H1 (cell line): Measurements from ENCODE around the gene EMC10. TPM values are rescaled to one million over a fixed set of nuclear protein-coding genes. Genes with fewer than 3 reads are reported as not detected.

Experiments
- CTCF ChIA-PET: fragments of 300-600 bp; sonication (Branson Sonifier 250); formaldehyde crosslinking; loops from one replicate; lab custom pipeline; 2021; ENCODE audit not compliant: partially characterized antibody; lab: Charles Lee
- POLR2A ChIA-PET: fragments of 300-600 bp; sonication (Branson Sonifier 250); formaldehyde crosslinking; loops from one replicate; lab custom pipeline; 2021; ENCODE audit warnings: inconsistent platforms; ENCODE audit not compliant: partially characterized antibody; lab: Charles Lee
- DNase-seq, 2 experiments: peaks; one replicate each; pipeline versions ENCODE4 v3.0.0 to v3.0.0-alpha.2; 2010 to 2022; ENCODE audit warnings: low spot score in 2 of 2, low read depth in 1 of 2, mixed read lengths in 1 of 2
- FAIRE-seq: peaks from 2 replicates; lab custom pipeline; 2011; peaks lifted over from hg19 to GRCh38; lab: Jason Lieb, UNC
- H2AFZ ChIP-seq: 2 replicates; pipeline ENCODE4 v1.8.1; 2012; ENCODE audit warnings: low read length, inconsistent platforms
- H2AK5ac ChIP-seq: 2 replicates; pipeline ENCODE4 v1.6.1; 2013; ENCODE audit warnings: low read depth, low read length
- H2BK120ac ChIP-seq: replicated peaks from 2 replicates; pipeline ENCODE3; 2013; ENCODE audit warnings: low read depth, low read length, inconsistent platforms
- H2BK12ac ChIP-seq: 2 replicates; pipeline ENCODE4 v1.6.1; 2013; ENCODE audit warnings: low read depth, low read length
- H2BK15ac ChIP-seq: 2 replicates; pipeline ENCODE4 v1.6.1; 2013; ENCODE audit warnings: low read length
- H2BK20ac ChIP-seq: 2 replicates; pipeline ENCODE4 v1.6.1; 2013; ENCODE audit warnings: low read length
- H2BK5ac ChIP-seq: 2 replicates; pipeline ENCODE4 v1.6.1; 2013; ENCODE audit warnings: low read depth, low read length
- H3K14ac ChIP-seq: 2 replicates; pipeline ENCODE4 v1.6.1; 2013; ENCODE audit warnings: inconsistent platforms; ENCODE audit not compliant: insufficient read length
- H3K18ac ChIP-seq: 2 replicates; pipeline ENCODE4 v1.6.1; 2013; ENCODE audit warnings: low read length; ENCODE audit errors: extremely low read depth
- H3K23ac ChIP-seq: 2 replicates; pipeline ENCODE4 v1.6.1; 2013; ENCODE audit warnings: inconsistent platforms; ENCODE audit not compliant: insufficient read length
- H3K23me2 ChIP-seq: 2 replicates; pipeline ENCODE4 v1.6.1; 2013; ENCODE audit warnings: low read depth, low read length
- H3K27ac ChIP-seq: 2 replicates; pipeline ENCODE4 v1.6.1; 2011; ENCODE audit warnings: low read depth, low read length, inconsistent platforms
- H3K27me3 ChIP-seq, 4 experiments: replicated peaks in 1 of 4; 1 replicate in 1 of 4; 2 replicates in 3 of 4; pipeline versions ENCODE4 v1.6.1 to v1.8.1; 2011 to 2013; ENCODE audit warnings: low read length in 3 of 4, mild to moderate bottlenecking in 3 of 4, inconsistent platforms in 2 of 4, mixed read lengths in 2 of 4, moderate library complexity in 1 of 4; ENCODE audit not compliant: control insufficient read depth in 3 of 4, insufficient read depth in 3 of 4; ENCODE audit errors: extremely low read depth in 1 of 4
- H3K36me3 ChIP-seq, 4 experiments: 2 replicates each; pipeline versions ENCODE4 v1.6.1 to v1.8.1; 2011 to 2013; ENCODE audit warnings: mild to moderate bottlenecking in 4 of 4, low read length in 3 of 4, moderate library complexity in 2 of 4, control low read depth in 1 of 4, inconsistent platforms in 1 of 4; ENCODE audit not compliant: insufficient read depth in 4 of 4, control insufficient read depth in 2 of 4
- H3K4ac ChIP-seq: replicated peaks from 2 replicates; pipeline ENCODE3; 2013; ENCODE audit warnings: low read length, low read depth, mixed read lengths, inconsistent platforms; ENCODE audit not compliant: insufficient read length
- H3K4me1 ChIP-seq, 4 experiments: replicated peaks in 1 of 4; 1 replicate in 1 of 4; 2 replicates in 3 of 4; pipeline versions ENCODE4 v1.6.1 to v1.8.1; 2011 to 2013; ENCODE audit warnings: low read length in 3 of 4, inconsistent platforms in 2 of 4, mixed read lengths in 1 of 4; ENCODE audit not compliant: insufficient read depth in 4 of 4, control insufficient read depth in 3 of 4
- H3K4me2 ChIP-seq, 2 experiments: 2 replicates each; pipeline versions ENCODE4 v1.6.1 to v1.8.1; 2011 to 2013; ENCODE audit warnings: low read depth in 2 of 2, low read length in 2 of 2, control low read depth in 1 of 2, inconsistent platforms in 1 of 2, mild to moderate bottlenecking in 1 of 2; ENCODE audit not compliant: insufficient read depth in 1 of 2
- H3K4me3 ChIP-seq, 4 experiments: fragments of 200-600, 300-600 bp in 1 of 4; sonication (generic), shearing (Covaris generic), sonication (Bioruptor Twin) in 1 of 4; 2 replicates each; pipeline versions ENCODE4 v1.5.1 to v1.8.1; 2011 to 2016; ENCODE audit warnings: low read length in 4 of 4, low read depth in 3 of 4, control low read depth in 2 of 4, inconsistent platforms in 2 of 4, mild to moderate bottlenecking in 2 of 4, mixed read lengths in 1 of 4, moderate library complexity in 1 of 4; ENCODE audit not compliant: insufficient read depth in 2 of 4; ENCODE audit errors: extremely low read depth in 1 of 4
- H3K56ac ChIP-seq: replicated peaks from 2 replicates; pipeline ENCODE3; 2013; ENCODE audit warnings: low read depth, mild to moderate bottlenecking, mixed read lengths, low read length, inconsistent platforms; ENCODE audit not compliant: insufficient read length
- H3K79me1 ChIP-seq: 2 replicates; pipeline ENCODE4 v1.6.1; 2013; ENCODE audit warnings: low read depth, low read length, control low read depth
- H3K79me2 ChIP-seq, 2 experiments: 2 replicates each; pipeline versions ENCODE4 v1.6.1 to v1.8.1; 2012 to 2013; ENCODE audit warnings: low read length in 2 of 2, mild to moderate bottlenecking in 2 of 2, inconsistent platforms in 1 of 2; ENCODE audit not compliant: insufficient read depth in 2 of 2, control insufficient read depth in 1 of 2
- H3K9ac ChIP-seq, 4 experiments: replicated peaks in 1 of 4; 1 replicate in 1 of 4; 2 replicates in 3 of 4; pipeline versions ENCODE4 v1.6.1 to v1.8.1; 2011 to 2013; ENCODE audit warnings: low read depth in 3 of 4, low read length in 3 of 4, control low read depth in 2 of 4, mild to moderate bottlenecking in 2 of 4, moderate library complexity in 2 of 4, inconsistent platforms in 1 of 4; ENCODE audit errors: extremely low read depth in 1 of 4
- H3K9me3 ChIP-seq, 2 experiments: 2 replicates each; pipeline versions ENCODE4 v1.6.1 to v1.8.1; 2012 to 2013; ENCODE audit warnings: mild to moderate bottlenecking in 2 of 2, moderate library complexity in 2 of 2, control low read depth in 1 of 2, inconsistent platforms in 1 of 2, low read depth in 1 of 2, low read length in 1 of 2, mixed read lengths in 1 of 2; ENCODE audit not compliant: insufficient read depth in 2 of 2
- H4K20me1 ChIP-seq, 2 experiments: replicated peaks in 1 of 2; 2 replicates each; pipeline versions ENCODE3 to v1.8.1; 2011 to 2013; ENCODE audit warnings: inconsistent platforms in 2 of 2, low read length in 2 of 2, mild to moderate bottlenecking in 1 of 2; ENCODE audit not compliant: insufficient read depth in 2 of 2, control insufficient read depth in 1 of 2
- H4K5ac ChIP-seq: 2 replicates; pipeline ENCODE4 v1.6.1; 2013; ENCODE audit warnings: low read length, low read depth, mixed read lengths, inconsistent platforms; ENCODE audit not compliant: insufficient read length
- H4K8ac ChIP-seq: 2 replicates; pipeline ENCODE4 v1.8.0; 2013; ENCODE audit warnings: mild to moderate bottlenecking, moderate library complexity, low read length, inconsistent platforms; ENCODE audit not compliant: insufficient read depth; ENCODE audit errors: extremely low read depth
- H4K91ac ChIP-seq: replicated peaks from 2 replicates; pipeline ENCODE3; 2013; ENCODE audit warnings: low read length, mixed read lengths, inconsistent platforms; ENCODE audit not compliant: insufficient read length
- EGR1 ChIP-seq: IDR thresholded peaks from 2 replicates; pipeline ENCODE4 v1.6.1; 2011; ENCODE audit warnings: low read depth, low read length, borderline replicate concordance
- JUN ChIP-seq: IDR thresholded peaks from 2 replicates; pipeline ENCODE4 v1.6.1; 2011; ENCODE audit warnings: low read depth, mild to moderate bottlenecking, improper control_type of control experiment, low read length
- WGBS, 2 experiments: shearing (Covaris generic) in 1 of 2; methylation state at CpG; one replicate each; pipeline versions ENCODE4 v1.1.6 to v1.1.7; 2013 to 2015; ENCODE audit warnings: low lambda C conversion rate in 2 of 2, mixed read lengths in 2 of 2, inconsistent platforms in 1 of 2, low coverage in 1 of 2, missing lambda C conversion rate in 1 of 2; ENCODE audit not compliant: insufficient replicate concordance in 2 of 2, insufficient coverage in 1 of 2, insufficient read length in 1 of 2; ENCODE audit errors: extremely low coverage in 1 of 2, missing lambda C conversion rate in 1 of 2; 5-methylcytosine and 5-hydroxymethylcytosine counted together
- polyA plus RNA-seq, 7 experiments: library from polyadenylated mRNA; depleted of rRNA in 3 of 7; stranded (reverse) in 5 of 7; unstranded in 2 of 7; fragments of >200 nt in 5 of 7; fragments of 200-250 nt in 2 of 7; gene quantifications; 1 replicate in 5 of 7; 2 replicates in 1 of 7; 4 replicates in 1 of 7; pipeline versions ENCODE4 v1.2.1 to v1.2.3, GENCODE V29; 2011 to 2013; ENCODE audit warnings: missing spikeins in 2 of 7, mixed read lengths in 2 of 7
- total RNA-seq: library from RNA; stranded (reverse); fragmentation: NEBNext Ultra II Directional; extraction: Animal tissue kit (Norgen Biotek cat#: 25700); gene quantifications from 2 replicates; pipeline ENCODE4 v1.2.1, GENCODE V29; 2021

EMC10 gene
- total and polyA plus RNA-seq, 2 of the 8 experiments (the other 6 are each of a cell fraction or from before 2014, with no cell fraction given), result 77.6 to 103 TPM

GRCh38 chr19:50517704-50518075 is 41.4 kb downstream of the EMC10 start:
- H3K36me3 ChIP-seq, result peaks cover 0 to 19% (median 0%) of the 10 kb centered on the region in 4 experiments; a peak in 2 of 8 replicates
- H2AFZ ChIP-seq, result no peak overlapping the region
- H4K8ac ChIP-seq, result peak overlapping the region; percentile 79; the same call in 1 of the 2 replicates
- DNase-seq, result no peak
- FAIRE-seq, result no peak
- H2AK5ac ChIP-seq, result no peak overlapping the region
- H2BK20ac ChIP-seq, result no peak overlapping the region
- no peak overlapping the region for H3K56ac ChIP-seq
- H3K4me2 ChIP-seq, result no peak overlapping the region
- H3K4ac ChIP-seq, result no peak overlapping the region
- H2BK12ac ChIP-seq, result no peak overlapping the region
- H3K23ac ChIP-seq, result no peak overlapping the region
- ChIA-PET CTCF (interaction anchor here (1.2 to 19.3 kb wide), 8 partner anchors 11 to 262 kb away, joined by 3 to 206 read pairs (median 7); no protein-coding TSS in a partner anchor), POLR2A (no interaction called here)
- no peak overlapping the region for H3K27ac ChIP-seq
- no peak overlapping the region for H3K9ac ChIP-seq
- peaks cover 0 to 9% of the 10 kb centered on the region in 2 experiments for H4K20me1 ChIP-seq
- no peaks in the 10 kb centered on the region for H3K23me2 ChIP-seq
- H3K9me3 ChIP-seq, result no peaks in the 10 kb centered on the region; a peak in 1 of 4 replicates
- H4K91ac ChIP-seq, result no peak overlapping the region
- no peak overlapping the region for H3K14ac ChIP-seq
- H3K79me1 ChIP-seq, result no peaks in the 10 kb centered on the region
- peaks cover 0 to 10% (median 4%) of the 10 kb centered on the region in 4 experiments; a peak in 6 of 7 replicates for H3K27me3 ChIP-seq
- no peak overlapping the region for H3K18ac ChIP-seq
- no peak overlapping the region for H4K5ac ChIP-seq
- H2BK15ac ChIP-seq, result no peak overlapping the region
- no peaks in the 10 kb centered on the region for H3K79me2 ChIP-seq
- peaks cover 0 to 3% (median 1%) of the 10 kb centered on the region in 4 experiments; a peak in 2 of 7 replicates for H3K4me1 ChIP-seq
- no peak overlapping the region for H2BK5ac ChIP-seq
- TF ChIP-seq EGR1 (0 out of 2 replicates have a peak, but pooled peaks have one; percentile 15), JUN (no peak)
- no peak overlapping the region for H3K4me3 ChIP-seq
- WGBS, 2 experiments, result 96% methylated on average over 19 of the region's 37 CpGs; no CpG with 5 or more reads in 1 of the 2 experiments
- no peak overlapping the region for H2BK120ac ChIP-seq
